GM23248 (cell line): ENCODE data around the gene STK4. TPM values are rescaled to one million over a fixed set of nuclear protein-coding genes. Genes with fewer than 3 reads are reported as not detected.

Source experiments
- DNase-seq: peaks from one replicate; pipeline ENCODE4 v3.0.0-alpha.2; 2015
- H2AFZ ChIP-seq: fragments of 200-600 bp; sonication (generic); 2 replicates; pipeline ENCODE4 v1.6.1; 2016; ENCODE audit warnings: antibody characterized with exemption
- H3F3A ChIP-seq: fragments of 200-600 bp; sonication (generic); 2 replicates; pipeline ENCODE4 v1.6.1; 2016; ENCODE audit warnings: mild to moderate bottlenecking, antibody characterized with exemption, mixed run types; ENCODE audit not compliant: insufficient read depth
- H3K27ac ChIP-seq: fragments of 200-600 bp; sonication (generic); 2 replicates; pipeline ENCODE4 v1.5.1; 2016; ENCODE audit warnings: mild to moderate bottlenecking
- H3K27me3 ChIP-seq: fragments of 200-600 bp; sonication (generic); replicated peaks from 2 replicates; pipeline ENCODE4 v1.6.1; 2016; ENCODE audit warnings: mild to moderate bottlenecking; ENCODE audit not compliant: insufficient read depth
- H3K36me3 ChIP-seq: fragments of 200-600 bp; sonication (generic); 2 replicates; pipeline ENCODE4 v1.6.1; 2016; ENCODE audit warnings: low read depth, mild to moderate bottlenecking
- H3K4me1 ChIP-seq: fragments of 200-600 bp; sonication (generic); 2 replicates; pipeline ENCODE4 v1.6.1; 2016; ENCODE audit warnings: mild to moderate bottlenecking; ENCODE audit not compliant: insufficient read depth
- H3K4me2 ChIP-seq: fragments of 200-600 bp; sonication (generic); one replicate; pipeline ENCODE4 v1.6.1; 2016; ENCODE audit warnings: mild to moderate bottlenecking; ENCODE audit not compliant: unreplicated experiment
- H3K4me3 ChIP-seq: fragments of 200-600 bp; sonication (generic); 2 replicates; pipeline ENCODE4 v1.5.1; 2016; ENCODE audit warnings: mild to moderate bottlenecking
- H3K79me2 ChIP-seq: fragments of 200-600 bp; sonication (generic); 2 replicates; pipeline ENCODE4 v1.6.1; 2016; ENCODE audit warnings: mild to moderate bottlenecking; ENCODE audit not compliant: insufficient read depth
- H3K9ac ChIP-seq: fragments of 200-600 bp; sonication (generic); 2 replicates; pipeline ENCODE4 v1.6.1; 2016; ENCODE audit warnings: mild to moderate bottlenecking
- H3K9me2 ChIP-seq: fragments of 200-600 bp; sonication (generic); 2 replicates; pipeline ENCODE4 v1.6.1; 2016; ENCODE audit warnings: mixed run types, mild to moderate bottlenecking, moderate library complexity; ENCODE audit not compliant: insufficient read depth
- H3K9me3 ChIP-seq: fragments of 200-600 bp; sonication (generic); one replicate; pipeline ENCODE4 v1.6.1; 2017; ENCODE audit warnings: low read depth
- H4K20me1 ChIP-seq: fragments of 200-600 bp; sonication (generic); 2 replicates; pipeline ENCODE4 v1.6.0; 2016; ENCODE audit not compliant: insufficient read depth
- EZH2 ChIP-seq: fragments of 200-600 bp; sonication (generic); IDR thresholded peaks from 2 replicates; pipeline ENCODE4 v1.6.1; 2018; ENCODE audit warnings: antibody characterized with exemption, mild to moderate bottlenecking; ENCODE audit not compliant: insufficient read depth, poor library complexity, severe bottlenecking
- EZH2phosphoT487 ChIP-seq: fragments of 200-600 bp; sonication (generic); IDR thresholded peaks from 2 replicates; pipeline ENCODE4 v1.6.1; 2018; ENCODE audit warnings: antibody characterized with exemption, moderate library complexity, mild to moderate bottlenecking, low read depth; ENCODE audit not compliant: insufficient read depth
- WGBS, 2 experiments: methylation state at CpG; one replicate each; pipeline ENCODE4 v1.1.6; 2015 to 2017; ENCODE audit warnings: low lambda C conversion rate in 2 of 2, low coverage in 1 of 2; ENCODE audit errors: missing lambda C conversion rate in 2 of 2; 5-methylcytosine and 5-hydroxymethylcytosine counted together
- in situ Hi-C: fragments of 300-500 bp; cut with MboI; formaldehyde crosslinking; loops from 2 replicates; pipeline ENCODE4 v1.15.0; 2020
- polyA plus RNA-seq: library from polyadenylated mRNA; unstranded; fragments of >200 nt; fragmentation: Nextera tagmentation; extraction: Ambion mirVana; gene quantifications from 2 replicates; pipeline ENCODE4 v1.2.1, GENCODE V29; 2016
- total RNA-seq: library from RNA; depleted of rRNA; stranded (reverse); fragments of >200 nt; shearing (Covaris generic); gene quantifications from 2 replicates; pipeline ENCODE4 v1.2.3, GENCODE V29; 2014

Gene STK4
- total and polyA plus RNA-seq, 2 experiments from 2014 or later = 21.9 to 33.4 TPM

DNA sequence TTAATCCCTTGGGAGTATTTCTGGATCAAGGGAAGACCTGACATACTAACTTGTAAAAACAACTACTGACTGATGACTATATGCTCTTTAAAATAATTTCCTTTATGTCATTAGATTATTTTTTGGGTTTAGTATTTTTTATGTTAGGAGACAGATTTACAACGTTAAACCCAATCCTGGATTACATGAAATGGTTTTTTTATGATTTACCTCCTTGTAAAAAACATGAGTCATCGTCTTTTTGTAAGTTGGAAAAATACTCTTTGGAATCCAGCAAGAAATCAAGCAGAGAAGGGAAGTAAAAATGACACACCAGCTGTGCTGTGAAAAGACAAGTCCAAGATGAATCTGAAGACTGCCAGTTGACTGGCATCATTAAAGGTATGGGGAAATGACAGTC lies 6.7 kb downstream of the STK4 start:
- Histone ChIP-seq H3F3A (no peaks in the 10 kb centered on the region), H2AFZ (no peak overlapping the region), H3K4me2 (no peak overlapping the region), H3K36me3 (peaks cover 38% of the 10 kb centered on the region), H3K4me1 (peaks cover 17% of the 10 kb centered on the region; the same call in 1 of the 2 replicates), H3K4me3 (no peak overlapping the region), H3K27ac (no peak overlapping the region), H3K79me2 (peaks cover 61% of the 10 kb centered on the region), H3K9ac (no peak overlapping the region), H3K9me3 (no peaks in the 10 kb centered on the region), H4K20me1 (peaks cover 4% of the 10 kb centered on the region; the same call in 1 of the 2 replicates), H3K27me3 (no peaks in the 10 kb centered on the region), H3K9me2 (no peaks in the 10 kb centered on the region)
- TF ChIP-seq EZH2 (no peak), EZH2phosphoT487 (no peak)
- in situ Hi-C loops = no loop called here
- DNase-seq = peak; percentile 44
- 58 to 59% methylated on average over 2 of the region's 2 CpGs for WGBS, 2 experiments

DNA sequence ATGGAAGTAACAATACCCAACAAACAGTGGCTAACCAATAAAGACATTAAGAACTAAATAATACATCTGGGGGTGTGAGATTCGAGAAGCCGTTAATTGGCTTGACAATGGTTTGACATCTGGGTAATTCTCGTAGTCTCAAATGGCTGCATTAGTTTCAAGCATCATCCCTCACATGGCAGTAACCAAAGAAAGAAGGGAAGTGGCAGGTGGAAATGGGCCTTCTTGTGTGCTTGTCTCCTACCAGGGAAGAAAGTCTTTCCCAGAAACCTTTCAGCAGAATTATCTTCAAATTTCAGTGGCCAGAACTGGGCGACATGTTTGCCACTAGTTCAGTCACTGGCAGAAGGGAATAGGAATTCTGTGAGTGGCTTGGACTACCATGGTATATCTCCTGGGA lies 10.4 kb downstream of the STK4 start:
- in situ Hi-C loops = no loop called here
- H3F3A ChIP-seq = no peaks in the 10 kb centered on the region
- H3K9me2 ChIP-seq = no peaks in the 10 kb centered on the region
- H3K79me2 ChIP-seq = peaks cover 25% of the 10 kb centered on the region
- no peaks in the 10 kb centered on the region for H3K4me1 ChIP-seq
- H4K20me1 ChIP-seq = no peaks in the 10 kb centered on the region
- no peak overlapping the region for H3K4me3 ChIP-seq
- H3K4me2 ChIP-seq = no peak overlapping the region
- H3K36me3 ChIP-seq = peaks cover 64% of the 10 kb centered on the region
- no peaks in the 10 kb centered on the region for H3K9me3 ChIP-seq
- WGBS, 2 experiments = 93 to 99% methylated on average over 4 of the region's 4 CpGs
- TF ChIP-seq EZH2 = no peak
- no peaks in the 10 kb centered on the region for H3K27me3 ChIP-seq
- no peak overlapping the region for H3K27ac ChIP-seq
- no peak for DNase-seq
- H2AFZ ChIP-seq = no peak overlapping the region
- H3K9ac ChIP-seq = no peak overlapping the region

DNA sequence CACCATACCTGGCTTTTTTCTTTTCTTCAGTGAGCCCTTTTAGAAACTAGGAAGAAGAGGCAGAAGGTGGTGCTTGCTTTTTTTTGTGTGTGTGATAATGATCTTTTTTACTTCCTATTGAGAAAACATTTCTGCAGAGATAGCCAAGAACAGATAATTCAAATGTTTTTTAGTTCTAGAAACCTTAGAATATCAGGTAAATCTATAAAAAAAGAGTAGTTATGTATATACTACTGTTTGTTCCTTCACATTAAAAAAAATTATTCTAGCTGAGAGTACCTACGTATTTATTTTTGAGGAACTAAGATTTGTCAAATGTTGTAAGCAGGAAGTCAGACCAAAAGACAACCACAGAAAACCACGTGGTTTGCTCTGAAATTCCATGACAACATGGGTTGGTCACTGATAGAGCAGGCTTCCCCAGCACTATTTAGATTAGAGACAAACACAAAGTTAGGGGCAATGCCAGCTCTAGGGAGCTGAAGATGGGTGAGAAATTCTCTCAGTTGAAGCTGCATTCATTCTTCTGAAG lies 12.8 kb downstream of the STK4 start:
- in situ Hi-C loops = no loop called here
- Histone ChIP-seq H3K9ac (no peak overlapping the region), H2AFZ (no peak overlapping the region), H3K79me2 (peaks cover 14% of the 10 kb centered on the region; the same call in 1 of the 2 replicates), H3F3A (no peaks in the 10 kb centered on the region), H3K4me3 (no peak overlapping the region), H3K27ac (no peak overlapping the region), H3K9me3 (no peaks in the 10 kb centered on the region), H3K27me3 (no peaks in the 10 kb centered on the region), H3K4me2 (no peak overlapping the region), H3K36me3 (peaks cover 55% of the 10 kb centered on the region), H3K9me2 (no peaks in the 10 kb centered on the region), H4K20me1 (no peaks in the 10 kb centered on the region), H3K4me1 (no peaks in the 10 kb centered on the region)
- 88 to 97% methylated on average over 2 of the region's 2 CpGs for WGBS, 2 experiments
- TF ChIP-seq EZH2phosphoT487 (no peak), EZH2 (no peak)
- no peak for DNase-seq

DNA sequence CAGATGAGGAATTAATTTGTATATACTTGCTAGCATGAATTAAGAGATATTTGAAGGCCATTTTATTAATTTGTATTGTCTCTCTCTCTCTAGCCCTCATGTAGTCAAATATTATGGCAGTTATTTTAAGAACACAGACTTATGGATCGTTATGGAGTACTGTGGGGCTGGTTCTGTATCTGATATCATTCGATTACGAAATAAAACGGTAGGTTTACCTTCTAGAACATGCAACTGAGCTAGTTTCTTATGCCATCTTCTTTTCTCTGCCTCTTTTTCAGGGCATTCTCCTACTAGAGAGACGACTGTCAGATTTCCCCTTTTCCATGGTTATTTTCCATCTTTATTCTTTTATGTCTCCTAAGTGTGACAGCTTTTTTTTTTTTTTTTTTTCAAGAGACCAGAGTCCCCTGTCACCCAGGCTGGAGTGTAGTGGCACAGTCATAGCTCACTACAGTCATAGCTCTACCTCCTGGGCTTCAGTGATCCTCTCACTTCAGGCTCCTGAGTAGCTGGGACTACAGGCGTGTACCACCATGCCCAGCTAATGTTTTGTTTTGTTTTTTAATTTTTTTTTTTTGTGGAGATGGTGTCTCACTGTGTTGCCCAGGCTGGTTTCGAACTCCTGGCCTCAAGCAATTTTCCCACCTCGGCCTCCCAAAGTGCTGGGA lies 15.6 kb downstream of the STK4 start:
- in situ Hi-C loops = no loop called here
- no peaks in the 10 kb centered on the region for H3K4me1 ChIP-seq
- H3K27ac ChIP-seq = no peak overlapping the region
- H3F3A ChIP-seq = no peaks in the 10 kb centered on the region
- peaks cover 4% of the 10 kb centered on the region; the same call in 1 of the 2 replicates for H3K79me2 ChIP-seq
- no peak overlapping the region for H2AFZ ChIP-seq
- H3K9me2 ChIP-seq = no peaks in the 10 kb centered on the region
- H4K20me1 ChIP-seq = no peaks in the 10 kb centered on the region
- no peak overlapping the region for H3K9ac ChIP-seq
- DNase-seq = no peak
- no peaks in the 10 kb centered on the region for H3K27me3 ChIP-seq
- 97 to 98% methylated on average over 8 of the region's 8 CpGs for WGBS, 2 experiments
- H3K9me3 ChIP-seq = no peaks in the 10 kb centered on the region
- H3K36me3 ChIP-seq = peaks cover 53% of the 10 kb centered on the region; the same call in 1 of the 2 replicates
- TF ChIP-seq EZH2phosphoT487 (no peak), EZH2 (no peak)
- H3K4me2 ChIP-seq = no peak overlapping the region
- H3K4me3 ChIP-seq = no peak overlapping the region
